AG09319 (cell line): ENCODE measurements around the gene ZNF681.

ENCODE experiments used
- DNase-seq: peaks from one replicate; pipeline ENCODE4 v3.0.0-alpha.2; 2010; ENCODE audit warnings: low read depth; ENCODE audit errors: extremely low read depth
- CTCF ChIP-seq: IDR thresholded peaks from 2 replicates; pipeline ENCODE4 v1.5.1; 2011; ENCODE audit warnings: low read depth, mild to moderate bottlenecking, inconsistent platforms, low read length, moderate library complexity

Gene ZNF681

GRCh38 chr19:23758187-23759074 lies at the start of gene ZNF681:
TSS of gene ZNF681 (minus strand) at chr19:23758891. CDS start at chr19:23758749, 142 bp downstream.
- peak; percentile 61 for DNase-seq
- TF ChIP-seq CTCF, result no peak

GRCh38 chr19:23804676-23805075 lies 46.0 kb upstream of the ZNF681 start:
- DNase-seq, result no peak
- no peak for TF ChIP-seq CTCF

- DNase-seq, result no peak
- no peak for TF ChIP-seq CTCF
These were observed 43.6 kb upstream of the ZNF681 start for GRCh38 chr19:23802290-23802689.

- no peak for TF ChIP-seq CTCF
- DNase-seq, result no peak
These were observed 43.1 kb upstream of the ZNF681 start for GRCh38 chr19:23801803-23802202.

GRCh38 chr19:23800868-23801267 lies 42.2 kb upstream of the ZNF681 start:
- DNase-seq, result no peak
- TF ChIP-seq CTCF, result no peak

GRCh38 chr19:23800271-23800670 lies 41.6 kb upstream of the ZNF681 start:
- DNase-seq, result no peak
- TF ChIP-seq CTCF, result no peak

GRCh38 chr19:23799321-23799720 lies 40.6 kb upstream of the ZNF681 start:
- TF ChIP-seq CTCF, result no peak
- DNase-seq, result no peak
